Left renal cortex interstitium (tissue), 4 donors: ENCODE measurements around the gene DLGAP3. TPM values are rescaled to one million over a fixed set of nuclear protein-coding genes. Genes with fewer than 3 reads are reported as not detected.

Source experiments
- DNase-seq, 4 donors: peaks; one replicate each; pipeline ENCODE4 v3.0.0-alpha.2; 2013; ENCODE audit warnings: low read depth in 4 of 4, low spot score in 2 of 4, missing footprints in 1 of 4
- polyA plus RNA-seq, 4 donors: library from polyadenylated mRNA; unstranded; fragments of 120-200 nt; gene quantifications; one replicate each; pipeline ENCODE4 v1.2.1, GENCODE V29; 2013; ENCODE audit not compliant: insufficient read length in 4 of 4

The DLGAP3 gene
- polyA plus RNA-seq, 4 donors: 1.7 to 2.9 (median 2.5) TPM

- no peak for DNase-seq
These were observed 25.0 kb downstream of the DLGAP3 start for GRCh38 chr1:34904236-34905097.

GRCh38 chr1:34901919-34902318 lies 27.5 kb downstream of the DLGAP3 start:
- DNase-seq: no peak

DNA sequence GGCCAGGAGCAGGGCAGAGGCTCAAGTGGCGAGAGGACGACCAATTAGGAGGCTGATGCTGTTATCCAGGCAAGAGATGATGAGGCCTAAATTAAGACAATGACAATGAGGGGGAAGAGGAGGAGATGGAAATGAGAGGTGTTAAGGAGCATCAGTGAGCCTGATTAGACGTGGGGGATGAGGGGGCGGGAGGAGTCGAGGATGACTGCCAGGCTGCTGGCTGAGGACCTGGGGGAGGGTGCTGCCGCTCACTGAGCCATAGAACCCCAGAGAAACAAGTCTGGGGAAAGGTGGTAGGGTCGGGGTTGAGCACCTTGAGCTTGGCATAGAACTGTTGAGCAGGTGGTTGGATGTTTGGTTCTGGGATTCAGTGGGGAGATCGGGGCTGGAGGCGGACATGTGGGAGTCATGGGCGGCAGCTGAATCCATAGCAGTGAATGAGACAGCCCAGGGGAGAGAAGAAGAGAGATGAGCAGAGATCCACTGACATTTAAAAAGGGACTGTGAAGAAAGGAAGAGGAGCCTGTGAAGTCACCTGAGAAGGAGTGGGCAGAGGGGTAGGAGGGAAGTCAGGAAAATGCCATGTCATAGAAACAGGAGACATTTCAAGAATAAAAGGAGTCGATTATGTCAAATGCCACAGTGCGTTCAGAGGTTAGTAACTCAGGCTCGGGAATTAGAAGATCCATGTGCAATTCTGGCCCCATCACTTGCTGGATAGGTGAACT lies 28.5 kb downstream of the DLGAP3 start:
- no peak for DNase-seq

- DNase-seq: no peak
These were observed 29.5 kb downstream of the DLGAP3 start for GRCh38 chr1:34899906-34900305.

DNA sequence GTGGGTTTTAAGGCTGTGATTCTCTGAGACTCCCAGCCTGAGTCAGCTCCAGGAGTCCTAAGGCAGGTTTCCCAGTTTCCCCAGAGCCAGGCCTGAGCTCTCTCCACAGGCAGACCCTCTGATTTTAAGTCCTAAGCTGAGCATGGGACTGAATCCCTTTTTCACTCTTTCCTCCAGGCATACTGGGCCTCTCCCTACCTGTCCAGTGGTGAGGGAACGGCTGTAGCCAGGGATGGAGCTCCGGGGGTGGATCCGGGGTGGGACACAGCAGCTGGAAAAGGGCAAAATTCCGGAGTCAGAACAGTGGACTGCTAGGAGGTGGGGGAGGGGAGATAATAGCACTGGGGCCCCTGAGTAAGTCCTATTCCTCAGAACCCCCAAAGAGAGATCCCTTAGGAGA lies 30.0 kb downstream of the DLGAP3 start:
- no peak for DNase-seq

GRCh38 chr1:34898330-34898761 lies 31.1 kb downstream of the DLGAP3 start:
- DNase-seq: no peak

GRCh38 chr1:34896612-34897011 lies 32.8 kb downstream of the DLGAP3 start:
- no peak for DNase-seq

GRCh38 chr1:34889705-34890104 lies 39.7 kb downstream of the DLGAP3 start:
- DNase-seq: no peak

DNA sequence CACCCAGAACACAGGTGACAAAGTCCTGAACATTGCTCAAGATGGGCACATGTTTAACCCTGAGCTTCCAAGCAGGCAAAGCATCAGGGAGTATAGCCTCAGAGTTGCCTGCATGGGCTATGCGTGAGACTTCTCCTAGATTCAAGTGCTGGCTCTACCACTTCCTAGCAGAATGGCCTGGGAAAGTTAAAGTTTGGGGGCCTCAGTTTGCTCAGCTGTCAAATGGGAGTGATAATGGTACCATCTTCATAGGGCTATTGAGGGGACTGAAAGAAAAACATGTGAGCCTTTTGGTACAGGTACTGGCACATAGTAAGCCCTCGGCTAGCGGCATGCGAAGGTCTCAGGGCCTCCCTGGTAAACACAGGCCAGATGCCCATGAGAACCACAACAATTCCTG lies 41.9 kb downstream of the DLGAP3 start:
- no peak for DNase-seq

GRCh38 chr1:34885405-34886247 lies 43.8 kb downstream of the DLGAP3 start:
- no peak for DNase-seq

GRCh38 chr1:34884961-34885360 lies 44.5 kb downstream of the DLGAP3 start:
- DNase-seq: no peak

GRCh38 chr1:34884536-34884935 lies 44.9 kb downstream of the DLGAP3 start:
- DNase-seq: no peak

GRCh38 chr1:34879230-34879629 lies 50.2 kb downstream of the DLGAP3 start:
- no peak for DNase-seq

DNA sequence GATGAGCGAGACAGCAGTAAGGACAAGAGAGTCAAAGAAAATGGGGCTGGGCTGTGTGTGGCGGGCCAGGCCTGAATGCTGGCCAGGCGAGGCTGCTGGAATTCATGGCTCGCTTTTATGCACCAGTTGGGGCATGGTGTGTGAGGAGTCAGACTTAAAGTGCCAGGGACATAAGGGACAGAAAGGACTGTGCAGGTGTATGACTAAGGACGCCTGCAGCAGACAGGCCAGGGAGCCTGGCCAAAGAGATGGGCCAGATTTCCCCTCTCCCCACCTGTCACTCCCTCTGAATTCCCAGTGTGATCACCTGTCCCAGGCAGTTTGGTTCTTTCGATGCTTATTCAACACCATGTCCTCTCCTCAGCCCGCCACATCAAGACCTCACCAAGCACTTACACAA lies 53.0 kb downstream of the DLGAP3 start:
- DNase-seq: no peak

DNA sequence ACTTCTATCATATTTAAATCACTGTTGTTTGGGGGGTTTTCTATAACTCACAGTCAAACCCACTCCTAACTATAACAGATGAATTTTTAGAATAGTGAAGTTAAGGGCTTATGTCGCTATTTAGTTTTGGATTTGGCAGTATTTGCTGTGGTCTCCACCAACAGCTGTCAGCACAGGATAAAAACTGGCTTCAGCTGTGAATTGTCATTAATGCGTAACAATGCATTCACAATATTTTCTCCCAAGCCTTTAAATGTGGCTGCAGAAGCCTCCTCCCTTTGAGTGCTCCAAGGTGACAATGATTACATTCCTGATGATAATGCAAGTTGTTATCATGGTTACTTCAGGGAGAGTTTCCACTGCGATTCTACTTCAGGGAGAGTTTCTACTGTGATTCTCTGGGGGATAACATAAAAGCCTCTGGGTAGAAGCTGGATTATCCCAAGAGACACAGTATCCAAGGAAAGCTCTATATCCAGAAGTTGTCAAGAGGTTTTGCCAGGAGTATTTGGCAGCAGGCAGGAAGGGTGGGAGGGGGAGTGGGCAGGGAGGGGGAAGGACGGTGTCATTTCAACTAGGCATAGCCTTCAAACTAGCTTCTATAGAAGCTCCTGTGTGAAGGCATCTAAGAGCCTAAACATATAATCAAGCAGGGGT lies 55.0 kb downstream of the DLGAP3 start:
- no peak for DNase-seq

DNA sequence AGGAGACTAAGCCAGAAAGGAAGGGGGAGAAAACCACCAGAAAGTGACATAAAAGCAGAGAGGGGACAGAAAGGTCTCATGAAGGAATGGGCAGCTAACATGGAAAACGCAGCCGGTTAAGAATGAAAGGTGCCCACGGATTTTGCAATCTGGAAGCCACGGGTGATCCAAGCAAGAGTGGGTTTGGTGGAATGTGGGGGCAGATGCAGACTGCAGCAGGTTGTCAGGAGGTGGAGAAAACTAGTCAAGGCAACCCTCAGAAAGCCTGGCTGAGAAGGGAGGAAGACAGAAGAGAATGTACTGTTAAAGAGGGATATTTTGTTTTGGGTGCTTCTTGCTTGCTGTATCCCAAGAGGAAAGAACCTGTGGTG lies 57.3 kb downstream of the DLGAP3 start:
- no peak for DNase-seq

GRCh38 chr1:34871443-34872132 lies 57.9 kb downstream of the DLGAP3 start:
- no peak for DNase-seq

DNA sequence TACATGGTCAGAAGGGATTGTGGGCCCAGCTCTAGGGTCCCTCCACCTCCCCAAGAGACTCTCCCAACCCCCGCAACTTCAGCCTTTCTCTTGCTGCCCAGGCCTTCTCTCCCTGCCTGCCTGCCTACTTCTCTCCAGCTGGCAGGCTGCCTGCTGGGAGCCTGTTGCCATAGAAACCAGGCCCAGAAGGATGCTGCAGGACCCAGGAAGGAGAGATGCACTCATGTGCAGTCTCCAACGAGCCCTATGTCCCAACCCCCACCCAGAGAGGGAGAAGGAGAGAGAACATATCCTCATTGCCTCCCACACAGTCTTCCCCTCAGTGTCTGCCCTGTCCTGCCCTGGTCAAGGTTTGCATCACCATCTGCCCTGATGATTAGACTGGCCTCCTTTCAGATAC lies 59.1 kb downstream of the DLGAP3 start:
- DNase-seq: no peak

DNA sequence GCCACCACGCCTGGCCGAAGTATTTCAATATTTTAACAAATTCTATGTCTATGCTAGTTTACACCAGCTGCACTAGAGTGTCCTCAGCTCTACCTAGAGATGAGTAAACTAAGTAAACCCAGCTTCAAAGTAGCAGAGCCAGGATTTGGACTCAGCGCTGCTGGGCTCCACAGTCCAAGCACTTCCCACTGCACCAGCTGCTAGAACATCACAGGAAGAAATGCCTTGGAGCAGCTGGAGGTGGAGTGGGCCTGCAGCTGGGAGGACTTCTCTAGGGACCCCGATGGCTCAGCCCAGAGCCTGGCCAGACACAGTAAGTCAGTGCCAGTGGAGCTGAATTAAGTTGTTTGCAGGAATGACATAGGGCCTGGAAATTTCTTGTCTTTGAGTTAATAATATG lies 59.7 kb downstream of the DLGAP3 start:
- DNase-seq: no peak
